Measurements from ENCODE around the gene AUH.

GRCh38 chr9:91332546-91333231 lies 29.0 kb downstream of the AUH start:
- TF ChIP-seq EP300 (IDR thresholded peaks at IDR 0.05; ENCODE audit: borderline replicate concordance) (no peak), YY1 (IDR thresholded peaks at IDR 0.05; ENCODE audit: low read depth) (no peak), CEBPB (IDR thresholded peaks at IDR 0.05) (no peak), MAX (IDR thresholded peaks at IDR 0.05) (no peak), TEAD4 (IDR thresholded peaks at IDR 0.05) (no peak), TAF1 (IDR thresholded peaks at IDR 0.05; ENCODE audit: low read depth) (no peak), RAD21 (IDR thresholded peaks at IDR 0.05; ENCODE audit: low read depth) (no peak), ZBTB7A (IDR thresholded peaks at IDR 0.05; ENCODE audit: low read depth) (no peak), NFIC (IDR thresholded peaks at IDR 0.05) (no peak), REST (IDR thresholded peaks at IDR 0.05; ENCODE audit: low read depth) (no peak)
- TF ChIP-seq, protein P1, sequence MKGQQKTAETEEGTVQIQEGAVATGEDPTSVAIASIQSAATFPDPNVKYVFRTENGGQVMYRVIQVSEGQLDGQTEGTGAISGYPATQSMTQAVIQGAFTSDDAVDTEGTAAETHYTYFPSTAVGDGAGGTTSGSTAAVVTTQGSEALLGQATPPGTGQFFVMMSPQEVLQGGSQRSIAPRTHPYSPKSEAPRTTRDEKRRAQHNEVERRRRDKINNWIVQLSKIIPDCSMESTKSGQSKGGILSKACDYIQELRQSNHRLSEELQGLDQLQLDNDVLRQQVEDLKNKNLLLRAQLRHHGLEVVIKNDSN (IDR thresholded peaks at IDR 0.05): no peak

All from Ishikawa (cell line).